Heart right ventricle (tissue), 16 donors: ENCODE measurements around the gene IFI6. TPM values are rescaled to one million over a fixed set of nuclear protein-coding genes. Genes with fewer than 3 reads are reported as not detected.

Experiments
- ATAC-seq, 8 donors: fragments of 200-7000 bp; cut with Tn5 transposase; one replicate each; pipeline ENCODE4 v1.9.1; 2020; ENCODE audit warnings: mild to moderate bottlenecking in 8 of 8, moderate library complexity in 8 of 8, moderate number of reproducible peaks in 1 of 8
- DNase-seq, 2 donors: peaks; one replicate each; pipeline ENCODE4 v3.0.0-alpha.2; 2020
- H3K27ac ChIP-seq, 10 donors: fragments of 200-600 bp; sonication (generic) in 2 of 10; one replicate each; pipeline versions ENCODE4 v1.5.0 to v1.8.0; 2020 to 2022; ENCODE audit warnings: mild to moderate bottlenecking in 3 of 10
- H3K27me3 ChIP-seq, 7 donors: fragments of 200-600 bp; one replicate each; pipeline ENCODE4 v1.8.0; 2021 to 2022; ENCODE audit warnings: mild to moderate bottlenecking in 2 of 7
- H3K36me3 ChIP-seq, 9 donors: fragments of 200-600 bp; sonication (generic) in 1 of 9; one replicate each; pipeline versions ENCODE4 v1.5.0 to v1.8.0; 2020 to 2022; ENCODE audit warnings: mild to moderate bottlenecking in 2 of 9
- H3K4me1 ChIP-seq, 9 donors: fragments of 200-600 bp; sonication (generic) in 1 of 9; one replicate each; pipeline versions ENCODE4 v1.5.0 to v1.8.0; 2020 to 2022; ENCODE audit warnings: mild to moderate bottlenecking in 4 of 9
- H3K4me3 ChIP-seq, 10 donors: fragments of 200-600 bp; sonication (generic) in 2 of 10; one replicate each; pipeline versions ENCODE4 v1.5.0 to v1.8.0; 2020 to 2022; ENCODE audit warnings: mild to moderate bottlenecking in 7 of 10, moderate library complexity in 2 of 10
- H3K9me3 ChIP-seq, 11 donors: fragments of 200-600 bp in 10 of 11; sonication (generic) in 2 of 11; one replicate each; pipeline versions ENCODE4 v1.5.0 to v1.8.0; 2013 to 2022; ENCODE audit warnings: mild to moderate bottlenecking in 2 of 11, control low read depth in 1 of 11, moderate library complexity in 1 of 11
- CTCF ChIP-seq, 9 donors: fragments of 200-600 bp; sonication (generic) in 2 of 9; IDR thresholded peaks; one replicate each; pipeline versions ENCODE4 v1.5.0 to v1.8.0; 2021 to 2022; ENCODE audit warnings: antibody characterized with exemption in 9 of 9, mild to moderate bottlenecking in 5 of 9, moderate library complexity in 1 of 9
- WGBS, 2 donors: extraction: QIAGEN DNeasy Blood & Tissue Kit; methylation state at CpG; one replicate each; pipeline ENCODE4 v1.1.7; 2013; ENCODE audit warnings: inconsistent platforms in 1 of 2; 5-methylcytosine and 5-hydroxymethylcytosine counted together
- intact Hi-C, 10 donors: fragments of 100-400 bp; cut with DNase I; formaldehyde crosslinking; loops; one replicate each; pipeline versions ENCODE4 v1.11.1 to v1.14.2; 2022
- polyA plus RNA-seq, 2 donors: library from polyadenylated mRNA; stranded (reverse); fragments of 200-250 nt; gene quantifications; one replicate each; pipeline ENCODE4 v1.2.3, GENCODE V29; 2013
- total RNA-seq, 10 donors: library from RNA; stranded (reverse); fragmentation: NEBNext Ultra II Directional in 3 of 10; extraction: Animal tissue kit (Norgen Biotek cat#: 25700) in 3 of 10; gene quantifications; one replicate each; pipeline versions ENCODE4 v1.2.1 to v1.2.4, GENCODE V29; 2021 to 2023
- donor health status: Arrhythmogenic right ventricular cardiomyopathy.
- donor health status: ischemic (EF 13 %, LVEDD 7.1; RV severe dilation, severe dysfunction).
- donor health status: healthy with polysubstance abuse.
- donor health status: DM: no; HTN: yes; CAD: no.
- donor health status: DM: no; HTN: no; CAD: no.
- donor health status: ischemic (EF 25% LVEDD 6.9; RV normal size, moderate dysfunction).
- donor health status: ischemic (EF 25% LVEDD 5.7; RV mildly dilated, moderate dysfunction).
- donor health status: healthy.
- donor health status: DM: yes; HTN: yes; CAD: no.
- donor health status: Ischemic cardiomyopathy.
- donor health status: ischemic (EF 35%, LVEDD 5.7; RV mildly dilated, moderate dysfunction).
- donor health status: nonischemic (EF 11% LVEDD 7.7; RV severe dilation, severe dysfunction).
- donor health status: DM: yes; HTN: yes; CAD: no.
- donor health status: PGD.
- donor health status: ischemic (EF 29% LVEDD 5.4; RV normal size, mild dysfunction).
- donor health status: nonischemic (EF 23%, LVEDD 6.1; RV moderate dilation, normal function).

The IFI6 gene
- total and polyA plus RNA-seq, 12 donors, result 24.2 to 143 (median 48.5) TPM

- Histone ChIP-seq H3K4me1 (peaks cover 11 to 50% (median 30%) of the 10 kb centered on the region in 9 donors), H3K36me3 (no peaks in the 10 kb centered on the region), H3K27me3 (no peaks in the 10 kb centered on the region), H3K9me3 (no peaks in the 10 kb centered on the region), H3K4me3 (no peak overlapping the region), H3K27ac (peak overlapping the region in 4 of 10 donors; percentile 57 to 71 (median 62))
- WGBS, 2 donors, result 98 to 99% methylated on average over 5 of the region's 5 CpGs
- no peak for DNase-seq
- intact Hi-C loops, result no loop called here
- no peak for TF ChIP-seq CTCF (IDR thresholded peaks at IDR 0.05)
- no peak for ATAC-seq
Measured at GRCh38 chr1:27647328-27647727, 24.7 kb downstream of the IFI6 start.

- intact Hi-C loops, result no loop called here
- Histone ChIP-seq H3K27ac (peak overlapping the region in 6 of 10 donors; percentile 13 to 71 (median 58)), H3K4me1 (peaks cover 11 to 50% (median 30%) of the 10 kb centered on the region in 9 donors), H3K9me3 (no peaks in the 10 kb centered on the region), H3K4me3 (no peak overlapping the region), H3K27me3 (no peaks in the 10 kb centered on the region), H3K36me3 (no peaks in the 10 kb centered on the region)
- peak in 6 of 8 donors; percentile 3 to 67 (median 32) for ATAC-seq
- no peak for TF ChIP-seq CTCF (IDR thresholded peaks at IDR 0.05)
- DNase-seq, result no peak
- 63 to 79% methylated on average over 8 of the region's 8 CpGs for WGBS, 2 donors
Measured at GRCh38 chr1:27646676-27647075, 25.3 kb downstream of the IFI6 start.

DNA sequence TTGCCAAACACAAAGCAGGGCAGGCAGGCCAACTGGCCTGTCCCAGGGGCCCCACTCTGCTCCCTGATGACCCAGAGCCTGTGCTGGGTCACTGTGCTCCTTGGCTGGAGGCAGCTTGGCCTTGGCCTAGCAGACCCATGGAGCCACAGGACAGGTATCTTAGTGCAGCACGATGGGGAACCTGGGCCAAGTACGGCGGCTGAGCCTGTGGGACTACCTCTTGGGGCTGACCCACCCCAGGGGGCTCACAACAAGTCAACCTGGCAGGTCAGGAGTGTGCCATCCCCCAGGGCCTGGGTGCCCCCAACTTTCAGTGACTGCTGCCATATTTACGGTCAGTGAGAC, 26.9 kb downstream of the IFI6 start:
- no peak for DNase-seq
- ATAC-seq, result no peak
- H3K27ac ChIP-seq, result no peak overlapping the region
- 95 to 97% methylated on average over 4 of the region's 4 CpGs for WGBS, 2 donors
- H3K4me1 ChIP-seq, result peaks cover 6 to 39% (median 18%) of the 10 kb centered on the region in 9 donors
- H3K4me3 ChIP-seq, result no peak overlapping the region
- TF ChIP-seq CTCF (IDR thresholded peaks at IDR 0.05), result no peak
- H3K36me3 ChIP-seq, result no peaks in the 10 kb centered on the region
- no peaks in the 10 kb centered on the region for H3K27me3 ChIP-seq
- intact Hi-C loops, result loop anchor here in 1 of 10 donors (2.0 kb wide), 1 partner anchor 18 kb away; no protein-coding TSS in a partner anchor
- H3K9me3 ChIP-seq, result no peaks in the 10 kb centered on the region

- WGBS, 2 donors, result 85 to 86% methylated on average over 5 of the region's 5 CpGs
- Histone ChIP-seq H3K4me3 (no peak overlapping the region), H3K27me3 (no peaks in the 10 kb centered on the region), H3K36me3 (no peaks in the 10 kb centered on the region), H3K27ac (peak overlapping the region in 1 of 10 donors; percentile 5), H3K9me3 (no peaks in the 10 kb centered on the region), H3K4me1 (peaks cover 6 to 37% (median 16%) of the 10 kb centered on the region in 9 donors)
- ATAC-seq (no peak), DNase-seq (no peak)
- intact Hi-C loops, result loop anchor here in 1 of 10 donors (2.0 kb wide), 1 partner anchor 18 kb away; no protein-coding TSS in a partner anchor
- no peak for TF ChIP-seq CTCF (IDR thresholded peaks at IDR 0.05)
Measured at GRCh38 chr1:27644369-27645070, 27.5 kb downstream of the IFI6 start.
